HepG2 (cell line): ENCODE measurements around the gene DLG4. TPM values are rescaled to one million over a fixed set of nuclear protein-coding genes. Genes with fewer than 3 reads are reported as not detected.

Source experiments
- CBFB ChIP-seq: sonication (generic); formaldehyde crosslinking; IDR thresholded peaks from 2 replicates; pipeline ENCODE4 v1.4.0; 2020; ENCODE audit warnings: missing genetic modification reagents
- CREB3 ChIP-seq: sonication (generic); formaldehyde crosslinking; IDR thresholded peaks from 2 replicates; pipeline ENCODE4 v1.5.0; 2020; ENCODE audit warnings: missing genetic modification reagents
- FOXJ3 ChIP-seq: sonication (generic); formaldehyde crosslinking; IDR thresholded peaks from 2 replicates; pipeline ENCODE4 v1.4.0; 2020; ENCODE audit warnings: missing genetic modification reagents, mild to moderate bottlenecking, borderline replicate concordance
- FOXK2 ChIP-seq: fragments of 450-650 bp; IDR thresholded peaks from 2 replicates; pipeline ENCODE4 v1.6.1; 2016
- GATAD1 ChIP-seq: IDR thresholded peaks from 2 replicates; pipeline ENCODE4 v1.6.1; 2016; ENCODE audit warnings: missing genetic modification reagents, missing compliant biosample characterization
- HDAC6 ChIP-seq: fragments of 200-600 bp; sonication (generic); IDR thresholded peaks from 2 replicates; pipeline ENCODE4 v1.7.0; 2017; ENCODE audit warnings: mild to moderate bottlenecking, antibody characterized with exemption, low read length, low read depth
- IRF9 ChIP-seq: sonication (generic); formaldehyde crosslinking; IDR thresholded peaks from 2 replicates; pipeline ENCODE4 v1.8.0; 2022; ENCODE audit warnings: missing genetic modification reagents, mild to moderate bottlenecking, borderline replicate concordance
- JUNB ChIP-seq: sonication (generic); formaldehyde crosslinking; IDR thresholded peaks from 2 replicates; pipeline ENCODE4 v1.8.0; 2022; ENCODE audit warnings: missing genetic modification reagents, mild to moderate bottlenecking, borderline replicate concordance
- NCOR1 ChIP-seq: fragments of 200-600 bp; sonication (generic); IDR thresholded peaks from 2 replicates; pipeline ENCODE4 v1.7.0; 2017; ENCODE audit warnings: antibody characterized with exemption, low read length, borderline replicate concordance
- RBM22 ChIP-seq: fragments of 200-400 bp; formaldehyde crosslinking; optimal IDR thresholded peaks from 2 replicates; pipeline ENCODE3; 2017; ENCODE audit warnings: mild to moderate bottlenecking, low read length, moderate library complexity
- RXRB ChIP-seq: IDR thresholded peaks from 2 replicates; pipeline ENCODE4 v1.6.1; 2016; ENCODE audit warnings: borderline replicate concordance, missing genetic modification reagents, missing compliant biosample characterization
- SATB2 ChIP-seq: sonication (generic); formaldehyde crosslinking; IDR thresholded peaks from 2 replicates; pipeline ENCODE4 v1.5.0; 2020; ENCODE audit warnings: missing genetic modification reagents
- SMYD3 ChIP-seq: sonication (generic); formaldehyde crosslinking; IDR thresholded peaks from 2 replicates; pipeline ENCODE4 v1.8.1; 2023; ENCODE audit warnings: mild to moderate bottlenecking, missing genetic modification reagents
- SOX5 ChIP-seq: IDR thresholded peaks from 2 replicates; pipeline ENCODE4 v1.6.1; 2016; ENCODE audit warnings: borderline replicate concordance
- THYN1 ChIP-seq: sonication (generic); formaldehyde crosslinking; IDR thresholded peaks from 2 replicates; pipeline ENCODE4 v1.8.1; 2023; ENCODE audit warnings: low read depth, mild to moderate bottlenecking, moderate library complexity, missing genetic modification reagents, borderline replicate concordance
- TSC22D2 ChIP-seq: sonication (generic); formaldehyde crosslinking; IDR thresholded peaks from 2 replicates; pipeline ENCODE4 v1.5.1; 2020; ENCODE audit warnings: missing genetic modification reagents, mild to moderate bottlenecking, borderline replicate concordance
- YEATS4 ChIP-seq: sonication (generic); formaldehyde crosslinking; IDR thresholded peaks from 2 replicates; pipeline ENCODE4 v1.4.0; 2020; ENCODE audit warnings: missing genetic modification reagents, borderline replicate concordance
- ZBTB25 ChIP-seq: IDR thresholded peaks from 2 replicates; pipeline ENCODE4 v1.6.1; 2018; ENCODE audit warnings: missing genetic modification reagents
- ZBTB42 ChIP-seq: sonication (generic); formaldehyde crosslinking; IDR thresholded peaks from 2 replicates; pipeline ENCODE4 v1.5.0; 2020; ENCODE audit warnings: mild to moderate bottlenecking, missing genetic modification reagents
- ZC3H13 ChIP-seq: sonication (generic); formaldehyde crosslinking; IDR thresholded peaks from 2 replicates; pipeline ENCODE4 v1.8.1; 2023; ENCODE audit warnings: mild to moderate bottlenecking, missing genetic modification reagents, moderate library complexity
- ZFP82 ChIP-seq: sonication (generic); formaldehyde crosslinking; IDR thresholded peaks from 2 replicates; pipeline ENCODE4 v1.5.1; 2020; ENCODE audit warnings: mild to moderate bottlenecking, missing genetic modification reagents, borderline replicate concordance
- ZNF160 ChIP-seq: sonication (generic); formaldehyde crosslinking; IDR thresholded peaks from 2 replicates; pipeline ENCODE4 v1.8.0; 2022; ENCODE audit warnings: mild to moderate bottlenecking, inconsistent platforms, missing genetic modification reagents
- ZNF296 ChIP-seq: sonication (generic); formaldehyde crosslinking; conservative IDR thresholded peaks from 2 replicates; pipeline ENCODE4 v1.5.0; 2020; ENCODE audit warnings: mild to moderate bottlenecking, missing genetic modification reagents
- ZNF350 ChIP-seq: sonication (generic); formaldehyde crosslinking; IDR thresholded peaks from 2 replicates; pipeline ENCODE4 v1.4.0; 2020; ENCODE audit warnings: mild to moderate bottlenecking, low read depth, missing genetic modification reagents, borderline replicate concordance
- ZNF562 ChIP-seq: sonication (generic); formaldehyde crosslinking; IDR thresholded peaks from 2 replicates; pipeline ENCODE4 v1.8.0; 2022; ENCODE audit warnings: missing genetic modification reagents, borderline replicate concordance
- ZNF567 ChIP-seq: sonication (generic); formaldehyde crosslinking; IDR thresholded peaks from 2 replicates; pipeline ENCODE4 v1.8.1; 2023; ENCODE audit warnings: mild to moderate bottlenecking, missing genetic modification reagents, borderline replicate concordance
- ZNF597 ChIP-seq: sonication (generic); formaldehyde crosslinking; IDR thresholded peaks from 2 replicates; pipeline ENCODE4 v1.5.0; 2020; ENCODE audit warnings: missing genetic modification reagents
- ZSCAN12 ChIP-seq: sonication (generic); formaldehyde crosslinking; IDR thresholded peaks from 2 replicates; pipeline ENCODE4 v1.9.0; 2021; ENCODE audit warnings: mild to moderate bottlenecking, missing genetic modification reagents
- ZSCAN21 ChIP-seq: sonication (generic); formaldehyde crosslinking; IDR thresholded peaks from 2 replicates; pipeline ENCODE4 v1.8.0; 2022; ENCODE audit warnings: mild to moderate bottlenecking, missing genetic modification reagents, moderate library complexity, borderline replicate concordance
- polyA plus RNA-seq, 8 experiments: library from polyadenylated mRNA; depleted of rRNA in 3 of 8; stranded (reverse) in 7 of 8; unstranded in 1 of 8; fragments of >200 nt; fragmentation: Illumina TruSeq in 4 of 8; extraction: Trizol in 4 of 8; gene quantifications; 2 replicates each; pipeline versions ENCODE4 v1.2.1 to v1.2.3, GENCODE V29; 2011 to 2016; ENCODE audit warnings: low read depth in 4 of 8, missing spikeins in 1 of 8, mixed read lengths in 1 of 8; ENCODE audit not compliant: insufficient read depth in 1 of 8
- total RNA-seq, 5 experiments: library from RNA; depleted of rRNA; stranded (reverse); fragments of >200 nt; fragmentation: Illumina TruSeq; extraction: Trizol; gene quantifications; 2 replicates each; pipeline ENCODE4 v1.2.3, GENCODE V29; 2016; ENCODE audit warnings: low read depth in 1 of 5

DLG4 gene
- total and polyA plus RNA-seq, 2 of the 13 experiments (the other 11 are each of a cell fraction or from before 2014, with no cell fraction given), result 0.71 to 4.3 TPM

GRCh38 chr17:7175330-7175733 is 44.3 kb downstream of the DLG4 start (continued):
- TF ChIP-seq GATAD1 (CRISPR knock-in tag) (no peak), ZBTB42 (CRISPR knock-in tag) (no peak), ZNF562 (CRISPR knock-in tag) (0 out of 2 replicates have a peak, but pooled peaks have one; percentile 25), HDAC6 (no peak; the same call in 1 of the 2 replicates), RBM22 (peak; percentile 81), ZNF567 (CRISPR knock-in tag) (0 out of 2 replicates have a peak, but pooled peaks have one; percentile 35), THYN1 (CRISPR knock-in tag) (no peak), RXRB (CRISPR knock-in tag) (no peak), FOXK2 (0 out of 2 replicates have a peak, but pooled peaks have one; percentile 12), TSC22D2 (CRISPR knock-in tag) (no peak), ZFP82 (CRISPR knock-in tag) (no peak), ZSCAN21 (CRISPR knock-in tag) (no peak), ZNF160 (CRISPR knock-in tag) (no peak), ZC3H13 (CRISPR knock-in tag) (0 out of 2 replicates have a peak, but pooled peaks have one; percentile 27), YEATS4 (CRISPR knock-in tag) (no peak), SOX5 (CRISPR knock-in tag) (no peak), JUNB (CRISPR knock-in tag) (peak; percentile 59), ZNF597 (CRISPR knock-in tag) (no peak), SATB2 (no peak), ZSCAN12 (no peak), FOXJ3 (no peak), ZNF350 (CRISPR knock-in tag) (0 out of 2 replicates have a peak, but pooled peaks have one; percentile 31), CREB3 (no peak), ZNF296 (CRISPR knock-in tag) (no peak), NCOR1 (no peak), CBFB (no peak), ZBTB25 (no peak), SMYD3 (CRISPR knock-in tag) (no peak), IRF9 (0 out of 2 replicates have a peak, but pooled peaks have one; percentile 33)
